HL-60/S4 treated with phorbol 12-myristate 13-acetate at 8.2 ng/mL for 4 days and 3 days (cell line): ENCODE results near the gene MGAT4A.

Experiments used
- in situ Hi-C: fragments of 300-500 bp; cut with MboI; formaldehyde crosslinking; loops from 2 replicates; pipeline ENCODE4 v1.15.0; 2022; ENCODE audit warnings: low sequenced_read_pairs

The MGAT4A gene

GRCh38 chr2:98577313-98577712 lies 153.6 kb downstream of the MGAT4A start:
- in situ Hi-C loops: no loop called here

GRCh38 chr2:98576666-98577312 lies 154.1 kb downstream of the MGAT4A start:
- in situ Hi-C loops: no loop called here

- in situ Hi-C loops: no loop called here
Measured at GRCh38 chr2:98573426-98573825, 157.5 kb downstream of the MGAT4A start.

- in situ Hi-C loops: no loop called here
Measured at GRCh38 chr2:98572676-98573075, 158.3 kb downstream of the MGAT4A start.

DNA sequence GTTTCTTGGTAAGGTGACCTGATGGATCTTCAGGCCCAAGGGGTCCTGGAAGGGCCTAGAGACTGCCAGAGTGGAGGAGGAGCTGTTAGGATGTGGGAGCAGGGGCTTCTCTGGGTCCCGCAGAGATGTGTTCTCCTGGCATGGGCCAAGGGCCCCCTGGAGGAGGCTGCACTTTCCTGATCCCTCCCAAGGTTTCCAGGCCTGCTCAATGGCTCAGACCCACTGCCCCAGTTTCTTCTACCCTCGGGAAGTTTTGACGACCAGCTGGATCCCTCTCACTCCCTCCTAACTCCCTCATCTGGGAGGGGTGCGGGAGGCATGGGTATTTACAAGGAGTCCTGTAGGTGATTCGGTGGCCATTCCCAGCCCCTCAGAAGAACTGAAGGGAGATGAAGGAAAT lies 158.7 kb downstream of the MGAT4A start:
- in situ Hi-C loops: no loop called here

DNA sequence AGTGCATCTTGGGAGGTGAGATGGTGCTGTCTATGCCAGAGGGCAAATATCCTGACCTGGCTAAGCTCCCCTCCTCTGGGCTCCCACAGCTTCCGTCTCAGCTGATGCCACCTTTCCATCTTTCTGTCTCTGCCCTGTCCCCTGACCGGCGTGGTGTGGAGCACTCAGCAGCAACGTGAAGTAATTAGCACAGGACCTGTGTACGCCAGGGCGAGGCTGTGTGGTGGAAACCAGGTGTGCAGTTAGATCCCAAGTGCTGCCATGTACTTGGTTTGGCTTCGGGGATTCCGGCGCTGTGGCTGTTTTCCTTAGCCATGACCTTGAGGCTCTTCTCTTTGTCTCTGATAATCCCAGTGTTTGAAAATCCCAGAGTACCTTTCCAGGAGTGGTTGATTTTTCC lies 159.1 kb downstream of the MGAT4A start:
- in situ Hi-C loops: no loop called here

- in situ Hi-C loops: no loop called here
Measured at GRCh38 chr2:98571121-98571701, 159.7 kb downstream of the MGAT4A start.

- in situ Hi-C loops: no loop called here
Measured at GRCh38 chr2:98570356-98570755, 160.6 kb downstream of the MGAT4A start.

DNA sequence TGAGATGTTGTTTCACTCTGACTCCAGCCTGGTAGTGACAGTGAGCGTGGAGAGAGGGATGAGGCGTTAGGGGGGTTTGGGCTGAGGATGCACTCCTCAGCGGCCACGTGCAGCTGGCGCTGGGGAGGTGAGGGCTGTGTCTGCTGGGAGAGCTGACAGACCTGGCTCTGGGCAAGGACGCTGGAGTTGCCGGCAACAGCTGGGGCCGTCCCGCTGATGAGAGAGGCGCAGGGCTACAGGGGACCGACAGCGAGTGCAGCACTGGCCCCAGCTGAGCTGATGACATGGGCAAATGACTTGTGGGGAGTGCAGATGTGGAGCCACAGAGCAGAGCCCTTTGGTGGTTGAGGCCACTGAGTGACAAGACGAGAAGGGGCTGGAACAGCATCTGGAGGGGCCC lies 161.0 kb downstream of the MGAT4A start:
- in situ Hi-C loops: no loop called here

GRCh38 chr2:98569197-98569793 lies 161.6 kb downstream of the MGAT4A start:
- in situ Hi-C loops: no loop called here
